Choroid plexus epithelial cell (primary cell): ENCODE data around the gene PPM1M.

Source experiments
- DNase-seq: peaks from one replicate; pipeline ENCODE4 v3.0.0-alpha.2; 2010; ENCODE audit warnings: low read depth
- H3K4me3 ChIP-seq: 2 replicates; pipeline ENCODE4 v1.5.1; 2011; ENCODE audit warnings: low read depth, mild to moderate bottlenecking, control low read depth, low read length, moderate library complexity
- CTCF ChIP-seq: conservative IDR thresholded peaks from 2 replicates; pipeline ENCODE4 v1.5.1; 2011; ENCODE audit warnings: low read depth, mild to moderate bottlenecking, control low read depth, inconsistent platforms, low read length, moderate library complexity

PPM1M gene

DNA sequence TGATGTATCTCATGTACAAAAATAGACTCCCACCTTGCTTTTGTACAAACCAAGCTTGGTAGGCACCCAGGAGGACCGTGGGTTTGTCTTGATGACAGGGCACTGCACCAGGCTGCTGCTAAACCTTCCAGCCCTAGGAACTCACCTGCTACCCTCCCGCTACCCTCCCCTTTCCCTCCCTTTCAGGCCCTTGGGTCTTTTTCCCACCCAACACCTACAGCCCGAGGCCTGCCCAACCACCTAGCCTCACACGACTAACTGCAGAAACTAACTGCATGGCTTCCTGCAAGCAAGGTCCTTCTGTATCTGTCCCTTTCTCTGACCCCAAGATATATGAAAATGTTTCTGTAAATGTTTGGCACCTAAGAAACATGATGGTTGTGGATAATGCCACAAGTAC lies 11.1 kb downstream of the PPM1M start:
- no peak for TF ChIP-seq CTCF
- no peak for DNase-seq

DNA sequence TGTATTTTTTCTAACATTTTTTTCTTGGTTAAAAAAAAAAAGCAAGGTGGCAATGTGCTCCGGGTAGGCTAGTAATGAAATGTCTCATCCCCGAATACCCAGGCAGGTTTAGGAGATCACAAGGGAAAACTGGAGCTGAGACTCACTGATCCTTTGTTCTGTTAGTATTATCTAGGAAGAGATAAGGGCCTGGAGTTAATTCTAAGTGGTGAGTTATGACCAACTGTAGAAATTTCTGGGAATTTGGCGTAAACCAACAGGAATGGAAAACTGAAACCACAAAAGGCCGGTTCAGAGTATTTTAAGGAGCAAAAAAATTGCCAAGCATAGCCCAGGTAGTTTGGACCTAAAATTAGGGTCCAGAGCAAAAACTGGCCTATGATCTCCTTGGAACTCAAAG lies 12.4 kb downstream of the PPM1M start:
- DNase-seq, result no peak
- no peak for TF ChIP-seq CTCF
- H3K4me3 ChIP-seq, result no peak overlapping the region

More for the DNA sequence above, 11.1 kb downstream of the PPM1M start:
- no peak overlapping the region for H3K4me3 ChIP-seq

DNA sequence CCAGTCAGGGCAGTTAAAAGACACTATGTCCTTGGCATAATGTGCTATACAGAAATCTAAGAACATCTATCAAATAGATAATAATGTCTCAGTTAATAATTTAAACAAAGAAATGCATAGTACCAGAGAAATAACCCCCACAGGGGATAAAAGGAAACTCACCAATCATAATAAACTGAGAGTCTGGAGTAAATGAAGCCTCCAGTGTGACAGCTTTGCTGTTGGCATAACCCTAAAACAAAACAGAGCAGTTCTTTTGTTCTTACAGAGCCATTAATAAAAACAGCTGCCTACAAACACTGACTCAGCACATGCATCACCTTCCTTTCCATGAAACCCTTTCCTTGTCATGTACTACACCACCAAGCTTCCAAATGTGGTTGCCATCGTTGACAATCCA lies 13.5 kb downstream of the PPM1M start:
- H3K4me3 ChIP-seq, result no peak overlapping the region
- no peak for DNase-seq
- no peak for TF ChIP-seq CTCF

- no peak for TF ChIP-seq CTCF
- no peak overlapping the region for H3K4me3 ChIP-seq
- DNase-seq, result no peak
Measured at GRCh38 chr3:52259448-52259847, 13.9 kb downstream of the PPM1M start.

- no peak for TF ChIP-seq CTCF
- no peak overlapping the region for H3K4me3 ChIP-seq
- no peak for DNase-seq
Measured at GRCh38 chr3:52262447-52262846, 16.9 kb downstream of the PPM1M start.

DNA sequence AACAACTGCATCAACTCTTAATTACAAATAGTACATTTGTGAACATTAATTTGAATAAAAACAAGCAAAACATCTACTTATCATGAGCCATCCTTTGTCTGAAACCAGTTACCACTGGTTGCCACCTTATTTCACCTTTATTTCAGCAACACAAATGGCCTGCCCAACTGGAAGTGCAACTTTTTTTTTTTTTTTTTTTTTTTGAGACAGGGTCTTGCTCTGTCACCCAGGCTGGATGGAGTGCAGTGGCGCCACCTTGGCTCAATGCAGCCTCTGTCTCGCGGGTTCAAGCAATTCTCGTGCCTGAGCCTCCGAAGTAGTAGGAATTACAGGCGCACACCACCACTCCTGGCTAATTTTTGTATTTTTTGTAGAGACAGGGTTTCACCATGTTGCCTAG lies 19.8 kb downstream of the PPM1M start:
- DNase-seq, result no peak
- H3K4me3 ChIP-seq, result no peak overlapping the region
- TF ChIP-seq CTCF, result no peak

GRCh38 chr3:52268036-52268435 lies 22.5 kb downstream of the PPM1M start:
- no peak for TF ChIP-seq CTCF
- DNase-seq, result no peak
- H3K4me3 ChIP-seq, result no peak overlapping the region
